NCI-H510A treated with DMSO at 0.1 percent for 48 hours (cell line): Measurements from ENCODE around the gene SYT11.
"Not testable (repeated sequence)": the region's sequence is repeated elsewhere in the genome, so short reads cannot be mapped to it uniquely, and the experiment has no call there.

Source experiments
- DNase-seq: peaks from one replicate; lab custom pipeline; 2025; lab: John Stamatoyannopoulos, UW

SYT11 gene

DNA sequence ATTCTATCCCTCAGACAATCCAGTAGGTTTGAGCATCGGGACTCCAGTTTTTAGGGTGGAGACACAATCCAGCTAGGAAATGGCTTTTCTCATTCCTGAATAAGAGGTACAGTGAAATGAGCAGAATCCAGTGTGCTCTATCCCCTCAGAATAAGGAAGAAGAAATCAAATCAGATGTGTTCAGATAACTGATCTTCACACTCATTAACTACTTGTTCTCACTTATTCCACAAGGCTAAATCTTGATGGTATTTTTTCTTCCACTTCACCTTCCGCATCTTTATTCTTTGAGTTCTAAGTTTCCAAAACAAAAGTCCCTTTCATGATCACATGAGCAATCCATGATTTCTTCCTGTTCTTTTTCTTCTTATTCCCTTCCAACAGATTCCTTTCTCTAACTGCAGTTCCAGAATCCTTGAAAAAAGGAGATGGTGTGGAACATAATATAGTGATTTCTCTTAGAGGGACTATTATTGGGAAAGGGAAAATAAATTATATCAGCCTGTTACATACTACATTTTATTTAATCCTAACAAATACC is 1.7 kb downstream of the SYT11 start:
- no peak for DNase-seq

DNA sequence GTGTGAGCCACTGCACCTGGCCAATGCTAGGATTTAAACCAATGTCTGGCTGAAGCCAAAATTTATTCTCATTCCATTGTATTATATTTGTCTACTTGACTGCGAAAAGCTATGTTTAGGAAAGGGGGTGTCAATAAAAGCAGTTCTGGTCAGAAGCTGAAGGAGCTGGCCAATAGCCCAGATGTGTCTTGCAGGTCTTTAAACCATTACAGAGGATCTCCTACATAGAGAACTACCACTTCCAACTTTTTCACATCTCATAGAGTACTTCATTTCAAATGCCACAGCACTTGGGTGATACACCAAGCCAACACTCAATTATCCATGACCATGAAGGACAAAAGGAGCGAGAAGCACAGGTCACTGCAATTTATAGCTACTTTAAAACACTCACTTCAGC is 2.5 kb downstream of the SYT11 start:
- DNase-seq, result no peak

DNA sequence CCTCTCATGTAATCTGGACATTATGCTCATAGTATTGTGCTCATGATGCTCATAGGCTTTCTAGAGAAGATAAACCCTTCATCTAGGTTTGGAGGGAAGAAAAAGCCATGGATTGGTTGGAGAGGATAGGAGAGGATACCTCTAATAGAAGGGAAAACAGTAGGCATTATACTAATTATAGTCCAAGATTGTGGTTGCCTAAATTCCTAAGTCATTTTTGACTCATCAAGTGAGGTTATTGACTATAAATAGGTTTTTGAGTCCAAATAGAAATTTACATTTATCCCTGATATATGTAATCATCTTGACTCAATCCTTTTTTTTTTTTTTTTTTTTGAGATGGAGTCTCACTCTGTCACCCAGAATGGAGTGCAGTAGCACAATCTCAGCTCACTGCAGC is 5.0 kb downstream of the SYT11 start:
- no peak for DNase-seq

DNA sequence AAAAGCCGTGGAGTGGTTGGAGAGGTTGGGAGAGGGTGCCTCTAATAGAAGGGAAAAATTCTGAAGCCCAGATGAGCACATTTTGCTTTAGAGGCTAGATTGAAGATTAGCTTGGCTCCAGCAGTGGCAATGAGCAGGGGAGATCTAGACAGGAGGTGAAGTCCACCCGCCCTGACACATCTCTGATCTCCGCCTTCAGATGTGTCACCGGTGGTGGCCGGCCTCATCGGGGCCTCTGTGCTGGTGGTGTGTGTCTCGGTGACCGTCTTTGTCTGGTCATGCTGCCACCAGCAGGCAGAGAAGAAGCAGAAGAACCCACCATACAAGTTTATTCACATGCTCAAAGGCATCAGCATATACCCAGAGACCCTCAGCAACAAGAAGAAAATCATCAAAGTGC is 8.4 kb downstream of the SYT11 start:
- no peak for DNase-seq

DNA sequence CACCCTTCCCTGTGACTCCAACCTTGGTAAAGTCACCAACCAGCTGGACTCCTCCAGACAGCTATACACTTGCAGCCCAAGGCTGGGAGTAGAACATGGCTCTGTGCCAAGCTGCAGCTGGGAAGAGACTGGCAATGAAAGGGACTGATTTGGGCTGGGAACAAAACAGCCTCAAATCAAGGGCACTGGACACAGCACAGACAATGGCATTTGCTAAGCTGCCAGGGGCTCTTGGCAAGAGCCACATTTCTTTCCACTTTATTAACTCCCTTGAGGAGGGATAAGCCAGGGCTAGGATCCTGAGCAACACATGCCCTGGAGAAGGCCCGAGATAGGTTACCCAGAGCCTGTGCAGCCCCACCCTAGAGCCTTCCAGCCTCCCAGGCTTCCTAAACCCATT is 12.0 kb downstream of the SYT11 start:
- no peak for DNase-seq

DNA sequence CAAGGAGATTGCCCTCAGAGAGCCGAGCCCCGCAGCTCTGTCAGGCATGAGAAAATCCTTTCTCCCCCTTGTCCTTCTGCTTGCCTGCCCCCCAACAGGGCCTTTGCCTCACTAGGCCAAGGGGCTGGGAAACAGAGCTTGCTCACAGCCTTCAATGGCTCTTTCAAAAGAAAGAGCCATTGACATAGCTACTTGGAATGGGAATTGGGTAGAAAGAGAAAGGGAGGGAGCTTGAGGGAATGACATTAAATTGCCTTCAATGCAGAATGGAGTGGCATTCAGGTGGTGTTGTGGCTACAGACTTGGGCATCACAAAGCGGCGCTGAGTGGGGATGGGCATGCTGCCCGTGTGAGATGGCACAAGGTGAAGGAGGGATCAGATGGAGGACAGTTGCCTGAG is 13.2 kb downstream of the SYT11 start:
- DNase-seq, result no peak

DNA sequence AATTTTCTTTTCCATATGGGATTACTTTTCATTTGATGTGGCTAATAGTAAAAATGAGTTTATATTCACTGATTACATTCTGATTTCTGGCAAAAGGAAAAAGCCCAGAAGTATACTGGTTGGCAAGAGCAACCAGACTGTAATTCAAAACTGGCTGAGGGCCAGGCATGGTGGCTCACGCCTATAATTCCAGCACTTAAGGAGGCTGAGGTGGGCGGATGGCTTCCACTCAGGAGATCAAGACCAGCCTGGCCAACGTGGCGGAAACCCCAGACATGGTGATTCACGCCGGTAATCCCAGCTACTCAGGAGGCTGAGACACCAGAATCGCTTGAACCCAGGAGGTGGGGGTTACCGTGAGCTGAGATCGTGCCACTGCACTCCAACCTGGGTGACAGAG is 14.5 kb downstream of the SYT11 start:
- DNase-seq, result no peak

DNA sequence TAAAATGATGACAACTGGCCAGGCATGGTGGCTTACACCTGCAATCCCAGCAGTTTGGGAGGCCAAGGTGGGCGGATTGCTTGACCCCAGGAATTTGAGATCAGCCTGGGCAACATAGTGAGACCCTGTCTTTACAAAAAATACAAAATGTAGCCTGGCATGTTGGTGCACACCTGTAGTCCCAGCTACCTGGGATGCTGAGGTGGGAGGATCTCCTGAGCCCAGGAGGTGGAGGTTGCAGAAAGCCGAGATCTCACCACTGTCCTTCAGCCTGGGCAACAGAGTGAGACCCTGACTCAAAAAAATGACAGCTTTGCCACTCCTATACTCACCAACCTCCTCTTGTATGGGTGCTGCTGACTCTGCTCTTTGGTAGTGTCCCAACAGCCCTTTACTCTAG is 18.6 kb downstream of the SYT11 start:
- DNase-seq, result no peak

DNA sequence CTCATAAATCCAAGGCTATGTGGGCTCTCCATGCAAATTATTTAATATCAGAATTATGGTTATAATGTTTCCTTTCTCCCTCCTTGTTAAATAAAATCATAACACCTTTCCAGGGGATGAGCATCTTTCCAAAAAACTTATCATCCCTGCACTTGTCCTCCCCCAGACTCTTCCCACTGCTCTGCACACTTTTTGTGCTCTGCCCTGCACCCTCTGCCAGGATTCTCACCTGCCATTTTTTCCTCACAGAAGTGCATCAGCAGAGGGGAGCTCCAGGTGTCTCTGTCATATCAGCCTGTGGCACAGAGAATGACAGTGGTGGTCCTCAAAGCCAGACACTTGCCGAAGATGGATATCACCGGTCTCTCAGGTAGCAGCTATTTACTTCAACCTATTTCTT is 20.9 kb downstream of the SYT11 start:
- DNase-seq, result no peak

DNA sequence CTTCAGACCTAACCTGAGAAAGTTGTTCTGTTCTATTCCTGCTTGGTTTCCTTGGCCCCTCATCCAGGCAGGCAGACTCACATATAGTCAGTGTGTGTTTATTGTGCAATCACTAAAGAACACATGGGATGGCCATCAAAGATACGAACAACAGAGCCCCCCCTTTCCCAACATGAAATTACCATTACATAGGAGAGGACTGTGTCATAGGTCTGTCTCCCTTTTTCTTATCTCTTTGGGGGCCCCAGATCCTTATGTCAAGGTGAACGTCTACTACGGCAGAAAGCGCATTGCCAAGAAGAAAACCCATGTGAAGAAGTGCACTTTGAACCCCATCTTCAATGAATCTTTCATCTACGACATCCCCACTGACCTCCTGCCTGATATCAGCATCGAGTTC is 21.6 kb downstream of the SYT11 start:
- no peak for DNase-seq

DNA sequence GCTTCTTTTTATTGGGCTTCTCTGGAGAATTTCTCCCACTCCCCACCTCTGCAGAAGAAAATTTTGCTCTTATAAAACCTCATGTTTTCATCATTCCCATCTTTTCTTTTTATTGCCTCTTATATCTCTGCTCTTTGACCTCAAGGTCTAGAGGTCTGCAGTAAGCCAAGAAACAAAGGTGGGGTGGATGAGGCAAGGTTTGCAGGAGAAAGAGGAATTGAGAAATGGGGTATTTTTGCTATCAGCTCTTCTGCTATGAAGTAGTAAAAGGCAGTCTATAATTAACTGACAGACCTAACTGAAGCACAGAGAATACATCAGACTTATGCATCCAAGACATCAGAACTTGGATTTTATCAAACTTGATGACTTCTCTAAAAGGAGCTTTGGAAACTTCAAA is 22.9 kb downstream of the SYT11 start:
- DNase-seq, result no peak

DNA sequence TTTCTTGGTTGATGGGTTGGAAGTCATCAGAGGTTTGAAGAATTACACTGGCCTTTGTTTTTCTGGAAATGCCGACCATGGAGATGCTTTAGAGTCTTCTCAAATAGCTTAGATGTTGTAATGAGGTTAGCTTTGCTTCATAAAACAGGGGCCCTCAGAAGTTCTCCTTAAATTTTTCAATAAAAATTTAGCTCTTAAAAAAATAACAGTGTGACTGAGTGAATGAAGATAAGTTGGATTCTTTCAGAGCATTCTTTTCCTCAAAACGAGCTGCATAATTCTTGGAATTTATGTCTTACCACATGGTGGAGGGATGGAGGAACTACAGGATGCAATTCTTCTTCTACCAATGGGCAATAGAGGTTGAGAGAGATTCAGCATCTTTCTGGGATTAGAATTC is 23.4 kb downstream of the SYT11 start:
- DNase-seq, result no peak

DNA sequence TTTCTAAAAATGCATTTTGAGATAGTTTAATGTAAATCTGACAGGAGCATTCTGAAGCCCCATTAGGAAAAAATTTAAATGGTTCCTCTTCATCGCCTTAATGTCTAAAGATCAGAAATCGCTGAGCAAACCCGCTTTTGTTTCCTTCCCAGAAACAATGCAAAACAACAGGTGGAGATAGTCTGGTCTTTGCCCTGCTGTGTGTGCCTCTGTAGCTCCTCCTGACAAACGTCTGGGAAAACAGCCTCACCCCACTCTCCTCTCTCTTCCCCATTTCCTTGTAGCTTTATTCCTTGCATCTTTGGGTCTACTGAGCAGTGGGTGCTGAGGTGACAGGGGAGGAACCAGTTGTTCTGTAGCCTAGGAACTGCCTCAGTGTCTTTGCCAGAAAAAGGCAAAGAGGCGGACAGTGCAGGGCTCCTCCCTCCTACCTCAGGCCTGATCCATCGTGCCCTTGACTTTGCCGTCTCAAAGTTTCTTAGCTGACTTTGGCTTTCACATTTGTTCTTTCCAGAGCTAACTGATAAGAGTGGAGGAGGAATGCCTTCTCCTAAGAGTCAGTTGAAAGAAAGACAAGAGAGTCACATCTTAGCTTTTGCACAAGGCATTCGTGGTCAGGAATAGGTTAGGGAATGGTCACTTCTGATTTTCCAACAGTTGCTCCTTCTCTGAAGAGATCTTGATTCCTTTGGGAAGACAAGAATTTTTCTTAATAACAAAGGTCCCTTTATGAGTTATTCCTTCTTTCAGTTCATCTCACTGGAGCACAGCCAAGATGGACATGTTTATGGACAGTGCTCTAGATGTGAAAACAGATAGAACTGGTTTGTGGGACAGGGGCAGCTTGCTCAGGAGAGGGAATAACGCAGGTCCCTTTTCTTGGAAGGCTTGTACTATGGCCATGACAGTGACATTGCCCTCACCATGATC is 24.9 kb downstream of the SYT11 start:
- DNase-seq, result no peak

DNA sequence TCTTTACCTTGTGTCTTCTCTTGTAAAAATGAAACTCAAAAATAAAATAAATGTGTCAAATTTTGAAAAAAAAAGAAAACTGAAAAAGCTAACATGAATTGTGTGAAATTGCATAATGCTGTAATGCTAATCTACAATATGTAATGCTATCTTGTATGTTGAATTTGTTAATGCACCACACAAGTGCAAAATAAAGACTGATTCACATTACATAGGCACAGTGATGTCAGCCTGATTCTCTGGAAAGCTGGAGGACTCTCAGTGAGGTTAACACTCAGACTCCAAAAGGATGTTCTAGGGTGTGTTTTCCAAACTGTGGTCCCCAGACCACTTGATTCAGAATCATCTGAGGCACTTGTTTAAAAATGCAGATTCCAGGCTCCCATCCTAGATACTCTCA is 25.6 kb downstream of the SYT11 start:
- no peak for DNase-seq

DNA sequence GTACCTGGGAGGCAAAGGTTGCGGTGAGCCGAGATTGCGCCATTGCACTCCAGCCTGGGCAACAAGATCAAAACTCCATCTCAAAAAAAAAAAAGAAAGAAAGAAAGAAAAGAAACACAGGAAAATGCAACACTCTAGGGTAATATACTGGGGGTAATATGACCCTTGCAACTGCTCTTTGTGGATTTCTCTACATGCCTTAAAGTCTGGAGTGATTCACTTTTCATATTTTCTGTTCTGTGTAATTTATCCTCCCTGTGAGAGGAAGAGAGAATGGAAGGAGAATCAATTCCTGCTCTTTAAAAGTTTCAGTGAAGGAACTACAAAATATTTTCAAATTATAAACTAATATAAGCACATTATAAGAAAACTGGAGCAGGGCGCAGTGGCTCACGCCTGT is 29.1 kb downstream of the SYT11 start:
- DNase-seq, result no peak

DNA sequence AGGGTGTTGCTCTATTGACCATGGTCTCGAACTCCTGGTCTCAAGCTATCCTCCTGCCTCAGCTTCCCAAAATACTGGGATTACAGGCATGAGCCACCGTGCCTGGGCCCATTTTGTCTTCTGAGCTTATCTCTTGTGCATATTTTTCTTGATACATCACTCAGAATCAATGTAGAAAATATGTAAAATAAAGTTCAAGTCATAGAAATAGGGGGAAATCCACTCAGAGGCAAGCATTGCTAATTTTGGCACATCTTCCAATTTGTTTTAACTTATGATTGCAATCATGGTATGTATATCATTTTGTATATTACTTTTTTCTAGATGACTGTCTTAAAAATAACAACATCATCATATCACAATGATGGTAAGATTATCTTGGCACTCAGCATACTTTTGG is 30.2 kb downstream of the SYT11 start:
- DNase-seq, result no peak

DNA sequence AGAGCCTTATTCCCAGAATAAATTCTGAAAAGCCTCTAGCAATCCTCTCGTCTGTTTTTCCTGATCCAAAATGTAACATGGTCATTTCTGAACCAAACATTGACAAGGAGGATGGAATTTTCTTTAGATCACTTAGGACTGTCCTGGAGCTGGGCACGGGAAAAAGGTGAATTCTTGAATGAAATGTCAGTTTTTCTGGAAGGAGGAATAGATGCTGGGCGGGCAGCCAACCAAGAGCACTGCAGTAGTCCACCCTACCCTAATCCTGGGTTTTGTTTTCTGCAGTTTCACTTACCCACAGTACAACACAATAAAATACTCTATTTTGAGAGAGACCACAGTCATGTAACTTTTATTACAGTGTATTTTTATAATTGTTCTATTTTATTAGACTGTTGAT is 30.9 kb downstream of the SYT11 start:
- DNase-seq, result no peak

DNA sequence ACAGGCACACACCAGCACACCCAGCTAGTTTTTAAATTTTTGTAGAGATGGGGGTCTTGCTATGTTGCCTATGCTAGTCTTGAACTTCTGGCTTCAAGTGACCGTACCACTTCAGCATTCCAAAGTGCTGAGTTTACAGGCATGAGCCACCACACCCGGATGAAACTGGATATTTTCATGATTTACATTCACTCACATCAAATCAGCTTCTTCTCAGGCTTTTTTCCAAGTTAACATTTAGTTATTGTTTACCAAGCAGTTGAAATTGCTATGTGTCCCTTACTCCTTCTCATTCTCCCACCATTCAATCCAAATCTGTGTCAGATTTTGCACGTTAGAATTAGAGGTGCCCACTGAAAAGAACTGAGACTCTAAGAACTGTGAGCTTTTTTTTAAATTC is 33.4 kb downstream of the SYT11 start:
- no peak for DNase-seq

DNA sequence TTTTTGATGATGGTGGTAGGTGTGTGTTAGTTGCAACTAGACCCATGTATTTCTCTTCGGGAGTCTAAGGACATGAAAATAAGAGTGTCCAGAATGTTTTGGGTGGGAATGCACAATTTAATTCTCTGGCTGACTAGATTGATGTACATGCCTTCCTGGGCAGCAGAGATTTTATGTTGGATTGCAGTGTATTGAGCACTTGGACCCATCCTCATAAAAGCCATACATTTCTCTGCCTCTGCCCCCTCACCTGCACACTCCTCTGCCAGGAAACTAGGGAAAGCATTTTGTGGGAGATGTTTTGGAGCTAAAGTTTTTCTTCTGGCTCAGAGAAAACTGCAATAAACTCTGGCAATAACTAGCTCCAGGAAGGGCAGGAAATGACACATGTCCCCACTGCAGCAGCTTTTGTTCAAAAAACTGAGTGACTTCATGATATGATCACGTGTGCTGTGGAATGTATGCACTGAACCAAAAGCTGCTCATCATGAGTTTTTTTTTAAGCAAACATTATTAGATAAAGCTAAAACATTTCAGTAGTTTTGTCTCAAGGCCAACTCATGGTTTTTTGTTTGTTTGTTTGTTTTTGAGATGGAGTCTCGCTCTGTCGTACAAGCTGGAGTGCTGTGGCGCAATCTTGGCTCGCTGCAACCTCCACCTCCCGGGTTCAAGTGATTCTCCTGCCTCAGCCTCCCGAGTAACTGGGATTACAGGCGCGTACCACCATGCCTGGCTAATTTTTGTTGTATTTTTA is 34.2 kb downstream of the SYT11 start:
- DNase-seq, result no peak

DNA sequence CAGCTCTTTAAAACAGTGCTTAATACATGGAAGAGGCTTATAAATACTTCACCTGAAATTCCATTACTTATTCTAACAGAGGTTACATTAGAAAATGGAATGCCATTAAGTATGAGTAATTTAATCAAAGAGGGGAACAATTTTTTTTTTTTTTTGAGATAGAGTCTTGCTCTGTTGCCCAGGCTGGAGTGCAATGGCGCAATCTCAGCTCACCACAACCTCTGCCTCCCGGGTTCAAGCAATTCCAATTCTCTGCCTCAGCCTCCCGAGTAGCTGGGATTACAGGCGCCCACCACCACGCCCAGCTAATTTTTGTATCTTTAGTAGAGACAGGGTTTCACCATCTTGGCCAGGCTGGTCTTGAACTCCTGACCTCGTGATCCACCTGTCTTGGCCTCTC is 36.2 kb downstream of the SYT11 start:
- DNase-seq, result not testable (repeated sequence)

DNA sequence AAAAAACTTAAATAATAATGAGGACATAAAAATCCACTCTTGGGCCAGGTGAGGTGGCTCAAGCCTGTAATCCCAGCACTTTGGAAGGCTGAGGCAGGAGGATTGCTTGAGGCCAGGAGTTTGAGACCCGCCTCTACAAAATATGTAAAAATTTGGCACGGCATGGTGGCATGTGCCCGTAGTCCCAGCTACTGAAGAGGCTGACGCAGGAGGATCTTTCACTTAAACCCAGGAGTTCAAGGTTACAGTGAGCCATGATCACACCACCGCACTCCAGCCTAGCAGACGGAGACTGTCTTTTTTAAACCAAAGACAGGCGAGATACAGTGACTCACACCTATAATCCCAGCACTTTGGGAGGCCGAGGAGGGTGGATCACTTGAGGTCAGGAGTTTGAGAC is 37.1 kb downstream of the SYT11 start:
- DNase-seq, result not testable (repeated sequence)

DNA sequence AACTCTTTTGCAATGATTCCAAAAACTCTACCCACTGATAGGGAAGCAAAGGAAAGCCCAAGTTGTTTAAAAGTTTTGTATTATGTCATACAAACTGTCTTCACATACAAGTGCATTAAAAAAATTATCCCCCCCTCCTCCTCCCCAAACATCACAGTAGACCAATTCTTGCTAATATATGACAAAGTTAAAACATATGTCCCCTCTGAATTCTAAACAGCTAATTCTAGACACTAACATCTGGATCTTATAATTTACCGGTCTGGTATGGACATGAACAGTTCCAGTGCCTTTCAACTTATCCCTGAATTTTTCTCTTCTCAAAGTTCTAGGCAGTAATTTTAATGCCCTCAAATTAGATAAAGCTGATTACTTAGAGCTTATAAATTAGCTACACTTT is 38.4 kb downstream of the SYT11 start:
- DNase-seq, result no peak

DNA sequence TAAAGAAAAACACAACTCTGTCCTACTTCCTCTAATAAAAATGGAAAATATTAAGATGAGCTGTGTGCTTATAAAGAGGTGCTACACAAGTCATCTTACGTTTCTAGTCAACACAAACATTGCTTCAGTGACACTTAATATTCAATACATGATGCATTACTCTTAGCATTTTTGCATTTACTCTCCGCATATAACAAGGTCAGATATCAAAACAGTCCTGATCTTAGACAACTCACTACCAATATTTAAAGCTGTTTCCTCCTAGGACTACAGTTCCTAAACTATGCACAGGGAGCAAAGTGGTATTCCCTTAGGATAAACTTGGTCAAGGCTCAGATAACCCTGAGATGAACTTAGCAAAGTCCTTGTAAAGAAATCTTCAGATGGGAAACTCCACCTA is 39.5 kb downstream of the SYT11 start:
- DNase-seq, result no peak
